GM12878 (cell line): ENCODE results near the gene ITPR2. TPM values are rescaled to one million over a fixed set of nuclear protein-coding genes. Genes with fewer than 3 reads are reported as not detected.

Experiments
- ATAC-seq: fragments of 200-7000 bp; cut with Tn5 transposase; 3 replicates; pipeline ENCODE4 v1.9.1; 2020; ENCODE audit warnings: mild to moderate bottlenecking, moderate library complexity
- BruUV-seq: library from RNA; stranded (reverse); fragments of 400-500 nt; replicated peaks from 2 replicates; lab custom pipeline; 2021; lab: Mats Ljungman, UMichigan
- CTCF ChIA-PET: fragments of 300-600 bp; sonication (Branson Sonifier 250); formaldehyde crosslinking; extraction: SDS; loops from one replicate; lab custom pipeline; 2021; ENCODE audit warnings: inconsistent platforms; lab: Yijun Ruan, JAX
- POLR2A ChIA-PET: fragments of 350-600 bp; formaldehyde crosslinking; extraction: SDS; loops from one replicate; lab custom pipeline; 2021; ENCODE audit warnings: inconsistent platforms; lab: Charles Lee
- RAD21 ChIA-PET: fragments of 300-600 bp; sonication (Branson Sonifier 250); formaldehyde crosslinking; loops from one replicate; lab custom pipeline; 2023; ENCODE audit warnings: antibody characterized with exemption; ENCODE audit not compliant: unreplicated experiment; lab: Charles Lee
- SMC1A ChIA-PET: fragments of 300-600 bp; sonication (Branson Sonifier 250); formaldehyde crosslinking; loops from one replicate; lab custom pipeline; 2023; ENCODE audit not compliant: unreplicated experiment, uncharacterized antibody; lab: Charles Lee
- DNase-seq: peaks from one replicate; pipeline ENCODE4 v3.0.0-alpha.2; 2011; ENCODE audit warnings: low read depth, low spot score
- FAIRE-seq: peaks from 3 replicates; lab custom pipeline; 2011; peaks lifted over from hg19 to GRCh38; lab: Jason Lieb, UNC
- H2AFZ ChIP-seq: 2 replicates; pipeline ENCODE4 v1.6.0; 2011; ENCODE audit warnings: low read depth, low read length, control low read depth; ENCODE audit not compliant: control insufficient read depth
- H3K27ac ChIP-seq: 2 replicates; pipeline ENCODE4 v1.5.1; 2011; ENCODE audit warnings: control low read depth; ENCODE audit not compliant: control insufficient read depth, insufficient read depth
- H3K27me3 ChIP-seq, 2 experiments: replicated peaks in 1 of 2; 2 replicates each; pipeline versions ENCODE4 v1.6.0 to v1.6.1; 2011; ENCODE audit warnings: low read length in 1 of 2; ENCODE audit not compliant: control insufficient read depth in 2 of 2, insufficient read depth in 2 of 2
- H3K36me3 ChIP-seq, 2 experiments: 2 replicates each; pipeline ENCODE4 v1.5.1; 2011; ENCODE audit warnings: low read length in 1 of 2; ENCODE audit not compliant: control insufficient read depth in 2 of 2, insufficient read depth in 2 of 2
- H3K4me1 ChIP-seq: 2 replicates; pipeline ENCODE4 v1.6.1; 2011; ENCODE audit warnings: mild to moderate bottlenecking, low read length, moderate library complexity, mixed read lengths; ENCODE audit not compliant: control insufficient read depth, insufficient read depth
- H3K4me2 ChIP-seq: 2 replicates; pipeline ENCODE4 v1.6.0; 2011; ENCODE audit warnings: control low read depth; ENCODE audit not compliant: control insufficient read depth, insufficient read depth
- H3K4me3 ChIP-seq: fragments of 200-600 bp; sonication (generic); 2 replicates; pipeline ENCODE4 v1.5.1; 2016
- H3K79me2 ChIP-seq: 2 replicates; pipeline ENCODE4 v1.6.0; 2011; ENCODE audit warnings: low read length; ENCODE audit not compliant: control insufficient read depth, insufficient read depth
- H3K9ac ChIP-seq: 2 replicates; pipeline ENCODE4 v1.8.0; 2011; ENCODE audit warnings: low read length, control low read depth, mixed read lengths; ENCODE audit not compliant: control insufficient read depth, insufficient read depth
- H3K9me3 ChIP-seq: replicated peaks from 3 replicates; pipeline ENCODE4 v1.5.1; 2011; ENCODE audit warnings: mild to moderate bottlenecking, low read length; ENCODE audit not compliant: control insufficient read depth, insufficient read depth
- H4K20me1 ChIP-seq: 2 replicates; pipeline ENCODE4 v1.6.0; 2011; ENCODE audit not compliant: control insufficient read depth, insufficient read depth
- ATF7 ChIP-seq: fragments of 450-650 bp; IDR thresholded peaks from 2 replicates; pipeline ENCODE4 v1.6.1; 2016; ENCODE audit warnings: low read depth, mild to moderate bottlenecking
- CREB1 ChIP-seq: IDR thresholded peaks from 2 replicates; pipeline ENCODE4 v1.6.1; 2012; ENCODE audit warnings: low read depth, mild to moderate bottlenecking, inconsistent platforms
- CREM ChIP-seq: IDR thresholded peaks from 2 replicates; pipeline ENCODE4 v1.6.1; 2014; ENCODE audit warnings: antibody characterized with exemption, low read depth
- DPF2 ChIP-seq: fragments of 450-650 bp; IDR thresholded peaks from 2 replicates; pipeline ENCODE4 v1.6.1; 2017; ENCODE audit warnings: mild to moderate bottlenecking
- ESRRA ChIP-seq: IDR thresholded peaks from 2 replicates; pipeline ENCODE4 v1.6.1; 2012; ENCODE audit warnings: mild to moderate bottlenecking, low read length, improper control_type of control experiment
- EZH2 ChIP-seq: IDR thresholded peaks from 2 replicates; pipeline ENCODE4 v1.6.1; 2012; ENCODE audit warnings: low read depth, mild to moderate bottlenecking, control low read depth, inconsistent platforms, low read length, borderline replicate concordance; ENCODE audit not compliant: control insufficient read depth
- FOXM1 ChIP-seq: IDR thresholded peaks from 2 replicates; pipeline ENCODE4 v1.6.1; 2012; ENCODE audit warnings: low read depth, mild to moderate bottlenecking, inconsistent platforms, low read length, moderate library complexity
- IRF4 ChIP-seq: IDR thresholded peaks from 2 replicates; pipeline ENCODE4 v1.6.1; 2011; ENCODE audit warnings: low read depth, low read length
- LARP7 ChIP-seq: fragments of 450-650 bp; IDR thresholded peaks from 2 replicates; pipeline ENCODE4 v1.6.1; 2017; ENCODE audit warnings: mild to moderate bottlenecking
- NFXL1 ChIP-seq: fragments of 450-650 bp; IDR thresholded peaks from 2 replicates; pipeline ENCODE4 v1.6.1; 2017; ENCODE audit warnings: antibody characterized with exemption, mild to moderate bottlenecking, borderline replicate concordance
- NFYB ChIP-seq: IDR thresholded peaks from 2 replicates; pipeline ENCODE4 v1.6.1; 2011; ENCODE audit warnings: low read depth, mild to moderate bottlenecking, low read length, improper control_type of control experiment, moderate library complexity; ENCODE audit not compliant: insufficient read depth
- NRF1 ChIP-seq: conservative IDR thresholded peaks from 2 replicates; pipeline ENCODE4 v1.6.1; 2011; ENCODE audit warnings: mild to moderate bottlenecking, low read depth, low read length, improper control_type of control experiment
- PAX5 ChIP-seq: IDR thresholded peaks from 2 replicates; pipeline ENCODE4 v1.6.1; 2011; ENCODE audit warnings: low read depth, low read length, borderline replicate concordance
- POLR2AphosphoS2 ChIP-seq: IDR thresholded peaks from 2 replicates; pipeline ENCODE4 v1.6.1; 2011; ENCODE audit warnings: low read depth, mild to moderate bottlenecking, low read length, improper control_type of control experiment, moderate library complexity
- POU2F2 ChIP-seq: IDR thresholded peaks from 3 replicates; pipeline ENCODE4 v1.6.1; 2011; ENCODE audit warnings: low read depth, mild to moderate bottlenecking, low read length, borderline replicate concordance
- RB1 ChIP-seq: fragments of 450-650 bp; formaldehyde crosslinking; IDR thresholded peaks from 2 replicates; pipeline ENCODE4 v1.6.1; 2017; ENCODE audit warnings: mild to moderate bottlenecking, borderline replicate concordance
- SIX5 ChIP-seq: IDR thresholded peaks from 2 replicates; pipeline ENCODE4 v1.6.1; 2011; ENCODE audit warnings: mild to moderate bottlenecking, low read depth, low read length, moderate library complexity; ENCODE audit not compliant: severe bottlenecking
- SRF ChIP-seq, 2 experiments: IDR thresholded peaks; 2 replicates each; pipeline ENCODE4 v1.6.1; 2011; ENCODE audit warnings: low read depth in 2 of 2, low read length in 2 of 2, mild to moderate bottlenecking in 1 of 2, moderate library complexity in 1 of 2
- TBL1XR1 ChIP-seq: IDR thresholded peaks from 2 replicates; pipeline ENCODE4 v1.6.1; 2012; ENCODE audit warnings: low read depth, low read length, improper control_type of control experiment
- ZNF24 ChIP-seq: fragments of 450-650 bp; IDR thresholded peaks from 2 replicates; pipeline ENCODE4 v1.6.1; 2017; ENCODE audit warnings: antibody characterized with exemption, mild to moderate bottlenecking
- ZZZ3 ChIP-seq: IDR thresholded peaks from 2 replicates; pipeline ENCODE4 v1.6.1; 2011; ENCODE audit warnings: low read depth; ENCODE audit not compliant: control insufficient read depth, insufficient read length
- WGBS: methylation state at CpG from one replicate; pipeline ENCODE4 v1.1.6; 2016; ENCODE audit warnings: low lambda C conversion rate; ENCODE audit not compliant: insufficient replicate concordance, insufficient coverage; ENCODE audit errors: missing lambda C conversion rate; 5-methylcytosine and 5-hydroxymethylcytosine counted together
- in situ Hi-C: fragments of 300-500 bp; cut with MboI; formaldehyde crosslinking; loops from 9 replicates; pipeline ENCODE4 v1.14.3; 2018; ENCODE audit warnings: mixed read lengths
- intact Hi-C: fragments of 100-400 bp; cut with micrococcal nuclease; formaldehyde crosslinking; loops from one replicate; pipeline ENCODE4 v1.14.2; 2022; ENCODE audit not compliant: unreplicated experiment
- polyA plus RNA-seq, 11 experiments: library from polyadenylated mRNA; depleted of rRNA in 4 of 11; unstranded in 6 of 11; stranded (reverse) in 5 of 11; fragments of >200 nt; fragmentation: Nextera tagmentation in 4 of 11; fragmentation: Illumina TruSeq in 1 of 11; extraction: Ambion mirVana in 4 of 11; extraction: Trizol in 1 of 11; gene quantifications; 1 replicate in 1 of 11; 2 replicates in 10 of 11; pipeline versions ENCODE4 v1.2.1 to v1.2.3, GENCODE V29; 2011 to 2016; ENCODE audit warnings: inconsistent platforms in 2 of 11, missing spikeins in 2 of 11, low read depth in 1 of 11
- total RNA-seq, 4 experiments: library from RNA; depleted of rRNA in 3 of 4; stranded (reverse); fragments of >200 nt in 3 of 4; fragmentation: Illumina TruSeq in 1 of 4; extraction: Trizol in 1 of 4; gene quantifications; 2 replicates each; pipeline versions ENCODE4 v1.2.1 to v1.2.3, GENCODE V29; 2013 to 2021

ITPR2 gene
- total and polyA plus RNA-seq, 10 of the 15 experiments (the other 5 are each of a cell fraction or from before 2014, with no cell fraction given): 7.5 to 76.2 (median 47.1) TPM

GRCh38 chr12:26696613-26697092, 136.3 kb downstream of the ITPR2 start:
- no TSS peak for BruUV-seq
- Histone ChIP-seq H3K27ac (no peak overlapping the region), H3K4me2 (no peak overlapping the region), H2AFZ (no peak overlapping the region), H3K4me1 (no peaks in the 10 kb centered on the region), H3K4me3 (no peak overlapping the region), H3K9me3 (no peaks in the 10 kb centered on the region), H3K27me3 (no peaks in the 10 kb centered on the region), H4K20me1 (no peaks in the 10 kb centered on the region), H3K79me2 (no peaks in the 10 kb centered on the region), H3K9ac (no peak overlapping the region), H3K36me3 (peaks cover 5 to 27% of the 10 kb centered on the region in 2 experiments)
- ChIA-PET CTCF (interaction anchor here (1.0 kb wide), 1 partner anchor 10 kb away, joined by 3 read pairs; no protein-coding TSS in a partner anchor), RAD21 (no interaction called here), SMC1A (interaction anchor here (0.7 to 1.4 kb wide), 3 partner anchors 13 to 143 kb away, joined by 3 read pairs; no protein-coding TSS in a partner anchor), POLR2A (interaction anchor here (0.5 to 0.6 kb wide), 2 partner anchors 26 to 575 kb away, joined by 3 to 5 read pairs; no protein-coding TSS in a partner anchor)
- in situ Hi-C loops: no loop called here
- intact Hi-C loops: no loop called here
- FAIRE-seq: no peak
- DNase-seq: no peak
- TF ChIP-seq POU2F2: no peak
- TF ChIP-seq SRF (IDR thresholded peaks at IDR 0.05; ENCODE audit: low read depth in 2 of 2, low read length in 2 of 2): no peak
- no peak for TF ChIP-seq TBL1XR1
- no peak for TF ChIP-seq EZH2
- no peak for ATAC-seq
- WGBS: 89% methylated on average over 7 of the region's 7 CpGs

- DNase-seq (no peak), FAIRE-seq (no peak), ATAC-seq (no peak)
- TF ChIP-seq FOXM1 (no peak), RB1 (no peak), ZNF24 (no peak), IRF4 (no peak), CREB1 (no peak), NFXL1 (no peak), NFYB (no peak), ESRRA (no peak), NRF1 (no peak), POLR2AphosphoS2 (no peak), SIX5 (no peak), ZZZ3 (no peak), DPF2 (no peak), LARP7 (no peak), PAX5 (no peak), ATF7 (no peak), CREM (no peak)
- no peak overlapping the region for H3K4me3 ChIP-seq
- no TSS peak for BruUV-seq
- no peak overlapping the region for H3K4me2 ChIP-seq
- RAD21 ChIA-PET: no interaction called here
- 95% methylated on average over 3 of the region's 3 CpGs for WGBS
- CTCF ChIA-PET: interaction anchor here (1.0 to 1.4 kb wide), 2 partner anchors 13 to 14 kb away, joined by 3 to 5 read pairs; no protein-coding TSS in a partner anchor
- peaks cover 5 to 27% of the 10 kb centered on the region in 2 experiments for H3K36me3 ChIP-seq
- no peaks in the 10 kb centered on the region for H4K20me1 ChIP-seq
- H3K4me1 ChIP-seq: no peaks in the 10 kb centered on the region
- no peaks in the 10 kb centered on the region for H3K9me3 ChIP-seq
- no peak overlapping the region for H3K27ac ChIP-seq
- POLR2A ChIA-PET: no interaction called here
- H3K79me2 ChIP-seq: no peaks in the 10 kb centered on the region
- no peaks in the 10 kb centered on the region for H3K27me3 ChIP-seq
- in situ Hi-C loops (no loop called here), intact Hi-C loops (no loop called here)
- no peak overlapping the region for H2AFZ ChIP-seq
- SMC1A ChIA-PET: interaction anchor here (0.7 kb wide), 1 partner anchor 143 kb away, joined by 3 read pairs; no protein-coding TSS in a partner anchor
- no peak overlapping the region for H3K9ac ChIP-seq
These were observed 136.9 kb downstream of the ITPR2 start for GRCh38 chr12:26696048-26696612.
